Tibial artery (tissue), 4 donors: Measurements from ENCODE around the gene BRSK2.

ENCODE experiments used
- DNase-seq, 2 donors: peaks; one replicate each; pipeline ENCODE4 v3.0.0-alpha.2; 2019
- H3K27ac ChIP-seq, 2 donors: fragments of 200-600 bp; sonication (generic) in 1 of 2; 1 replicate in 1 of 2; 2 replicates in 1 of 2; pipeline ENCODE4 v1.5.1; 2018 to 2019; ENCODE audit warnings: mild to moderate bottlenecking in 1 of 2
- H3K27me3 ChIP-seq, 2 donors: fragments of 200-600 bp; sonication (generic) in 1 of 2; one replicate each; pipeline versions ENCODE4 v1.5.1 to v1.6.0; 2016 to 2019
- H3K36me3 ChIP-seq, 3 donors: fragments of 200-600 bp; sonication (generic) in 2 of 3; one replicate each; pipeline ENCODE4 v1.5.1; 2016 to 2019; ENCODE audit warnings: mild to moderate bottlenecking in 2 of 3
- H3K4me1 ChIP-seq, 4 donors: fragments of 200-600 bp; sonication (generic) in 2 of 4; 1 replicate in 3 of 4; 2 replicates in 1 of 4; pipeline ENCODE4 v1.5.1; 2016 to 2019
- H3K4me3 ChIP-seq, 2 donors: fragments of 200-600 bp; sonication (generic) in 1 of 2; 1 replicate in 1 of 2; 2 replicates in 1 of 2; pipeline ENCODE4 v1.5.1; 2018 to 2019; ENCODE audit warnings: mild to moderate bottlenecking in 2 of 2
- H3K9me3 ChIP-seq, 3 donors: fragments of 200-600 bp; sonication (generic) in 1 of 3; one replicate each; pipeline ENCODE4 v1.5.1; 2016 to 2019
- CTCF ChIP-seq, 2 experiments: fragments of 200-600 bp in 1 of 2; fragments of 450-650 bp in 1 of 2; IDR thresholded peaks; one replicate each; pipeline ENCODE4 v1.5.1; 2017 to 2019; ENCODE audit warnings: antibody characterized with exemption in 2 of 2, mild to moderate bottlenecking in 1 of 2, moderate library complexity in 1 of 2
- intact Hi-C: fragments of 100-400 bp; cut with DNase I; formaldehyde crosslinking; loops from one replicate; pipeline ENCODE4 v1.15.0; 2023; ENCODE audit warnings: low total_unique reads

The BRSK2 gene

DNA sequence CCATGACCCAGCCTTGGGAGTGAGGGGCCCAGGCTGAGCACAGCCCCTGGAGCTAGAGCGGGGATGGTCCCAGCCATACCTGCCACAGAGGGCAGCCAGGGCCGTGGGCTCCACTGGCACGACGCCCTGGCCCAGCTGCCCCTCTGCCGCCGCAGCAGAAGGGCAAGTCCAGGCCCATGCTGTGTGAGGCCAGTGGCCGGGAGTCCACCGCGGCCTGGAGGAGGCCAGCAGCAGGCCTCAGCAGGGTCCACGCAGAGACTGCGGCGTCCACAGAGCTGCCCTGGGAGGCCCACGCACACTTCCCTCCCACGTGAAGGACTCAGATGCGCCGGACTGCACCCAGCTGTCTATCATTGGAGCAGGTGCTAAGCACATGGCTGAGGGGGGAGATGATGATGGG is 73.3 kb downstream of the BRSK2 start:
- intact Hi-C loops: no loop called here
- Histone ChIP-seq H3K27me3 (no peaks in the 10 kb centered on the region), H3K4me1 (peaks cover 0 to 74% (median 52%) of the 10 kb centered on the region in 4 donors)

DNA sequence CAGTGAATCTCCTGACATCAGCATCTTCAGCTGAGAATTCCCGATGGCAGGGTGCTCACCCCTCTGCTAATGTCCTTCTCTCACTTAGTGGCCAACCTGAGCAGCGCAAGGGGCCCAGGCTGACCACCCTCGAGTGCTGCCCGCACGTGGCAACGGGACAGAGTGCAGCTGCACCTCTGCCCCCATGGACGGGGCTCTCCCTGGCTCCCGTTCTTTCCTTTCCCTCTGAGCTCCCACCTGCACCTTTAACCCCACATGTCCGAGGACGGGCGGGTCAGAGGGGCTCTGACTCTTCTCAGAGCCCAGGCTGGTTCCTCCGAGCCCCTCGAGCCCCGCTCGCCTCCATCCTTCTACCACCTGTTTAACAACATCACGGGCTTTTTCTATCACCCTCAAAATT is 77.0 kb downstream of the BRSK2 start:
- H3K36me3 ChIP-seq: peaks cover 45 to 98% (median 53%) of the 10 kb centered on the region in 3 donors
- DNase-seq: no peak
- TF ChIP-seq CTCF (IDR thresholded peaks at IDR 0.05): no peak
- intact Hi-C loops: no loop called here
- no peaks in the 10 kb centered on the region for H3K9me3 ChIP-seq
- peak overlapping the region; percentile 74 to 78 for H3K27ac ChIP-seq
- H3K27me3 ChIP-seq: no peaks in the 10 kb centered on the region
- no peak overlapping the region for H3K4me3 ChIP-seq
- peaks cover 0 to 61% (median 26%) of the 10 kb centered on the region in 4 donors for H3K4me1 ChIP-seq

More for the DNA sequence above, 73.3 kb downstream of the BRSK2 start:
- Histone ChIP-seq H3K4me3 (no peak overlapping the region), H3K27ac (peak overlapping the region; percentile 98 to 99), H3K36me3 (peaks cover 13 to 62% (median 16%) of the 10 kb centered on the region in 3 donors), H3K9me3 (no peaks in the 10 kb centered on the region)
- DNase-seq: no peak
- no peak for TF ChIP-seq CTCF (IDR thresholded peaks at IDR 0.05)

- DNase-seq: no peak
- Histone ChIP-seq H3K9me3 (no peaks in the 10 kb centered on the region), H3K27me3 (no peaks in the 10 kb centered on the region), H3K27ac (peak overlapping the region; percentile 74 to 78), H3K36me3 (peaks cover 46 to 98% (median 58%) of the 10 kb centered on the region in 3 donors), H3K4me1 (peaks cover 0 to 56% (median 21%) of the 10 kb centered on the region in 4 donors), H3K4me3 (no peak overlapping the region)
- TF ChIP-seq CTCF (IDR thresholded peaks at IDR 0.05): no peak
- intact Hi-C loops: no loop called here
Observed at GRCh38 chr11:1467270-1467669, 77.5 kb downstream of the BRSK2 start.

- TF ChIP-seq CTCF (IDR thresholded peaks at IDR 0.05): no peak
- peak in 1 of 2 donors; percentile 94 for DNase-seq
- peak overlapping the region; percentile 74 to 78 for H3K27ac ChIP-seq
- H3K4me1 ChIP-seq: peaks cover 0 to 48% (median 17%) of the 10 kb centered on the region in 4 donors
- no peaks in the 10 kb centered on the region for H3K27me3 ChIP-seq
- intact Hi-C loops: no loop called here
- H3K9me3 ChIP-seq: no peaks in the 10 kb centered on the region
- peaks cover 46 to 98% (median 62%) of the 10 kb centered on the region in 3 donors for H3K36me3 ChIP-seq
- no peak overlapping the region for H3K4me3 ChIP-seq
Observed at GRCh38 chr11:1468002-1468401, 78.3 kb downstream of the BRSK2 start.

DNA sequence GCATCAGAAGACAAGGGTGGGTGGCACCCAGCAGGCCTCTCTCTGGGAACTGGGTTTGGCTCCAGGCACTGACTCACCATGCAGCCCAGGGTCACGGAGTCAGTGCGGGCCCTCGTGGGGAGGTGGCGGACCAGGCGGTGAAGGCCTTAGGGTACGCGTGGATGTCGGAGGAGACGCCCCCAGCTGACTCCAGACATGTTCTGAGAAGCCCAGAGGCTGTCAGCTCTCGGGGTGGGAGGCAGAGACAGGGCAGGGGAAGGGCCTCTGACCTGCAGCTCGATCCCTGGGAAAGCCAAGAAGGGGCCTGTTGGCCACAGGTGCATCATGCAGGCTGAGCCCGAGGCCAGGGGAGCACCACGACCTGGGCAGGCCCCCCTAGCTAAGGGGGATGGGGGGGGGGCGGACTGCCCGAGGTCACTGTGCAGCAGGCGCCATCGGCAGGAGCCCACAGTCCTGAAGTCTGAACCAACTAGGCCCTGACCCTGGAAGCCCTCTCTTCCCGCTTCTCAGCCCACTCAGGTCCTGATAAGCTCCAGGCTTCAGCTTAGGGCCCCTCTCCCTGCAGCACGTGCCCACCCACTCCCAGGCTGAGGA is 78.8 kb downstream of the BRSK2 start:
- Histone ChIP-seq H3K27me3 (no peaks in the 10 kb centered on the region), H3K9me3 (no peaks in the 10 kb centered on the region), H3K4me3 (no peak overlapping the region), H3K4me1 (peaks cover 0 to 43% (median 14%) of the 10 kb centered on the region in 4 donors), H3K36me3 (peaks cover 49 to 100% (median 67%) of the 10 kb centered on the region in 3 donors), H3K27ac (peak overlapping the region; percentile 74 to 78)
- DNase-seq: peak in 1 of 2 donors; percentile 90
- intact Hi-C loops: no loop called here
- TF ChIP-seq CTCF (IDR thresholded peaks at IDR 0.05): no peak
